Stimulated activated CD4-positive, alpha-beta T cell treated with anti-CD3 and anti-CD28 coated beads, TNF-alpha, amount 100 ng/mL, for 1 hour (primary cell): ENCODE measurements around the gene CD247.

Source experiments
- DNase-seq, 3 donors: peaks; one replicate each; pipeline ENCODE4 v3.0.0-alpha.2; 2020; ENCODE audit warnings: low read depth in 3 of 3, low spot score in 1 of 3

The CD247 gene

GRCh38 chr1:167489571-167490340 lies 28.6 kb downstream of the CD247 start:
- peak in 1 of 3 donors; percentile 33 for DNase-seq

- no peak for DNase-seq
Observed at GRCh38 chr1:167488786-167489185, 29.5 kb downstream of the CD247 start.

- no peak for DNase-seq
Observed at GRCh38 chr1:167487614-167488013, 30.7 kb downstream of the CD247 start.

GRCh38 chr1:167486090-167486824 lies 32.1 kb downstream of the CD247 start:
- no peak for DNase-seq

DNA sequence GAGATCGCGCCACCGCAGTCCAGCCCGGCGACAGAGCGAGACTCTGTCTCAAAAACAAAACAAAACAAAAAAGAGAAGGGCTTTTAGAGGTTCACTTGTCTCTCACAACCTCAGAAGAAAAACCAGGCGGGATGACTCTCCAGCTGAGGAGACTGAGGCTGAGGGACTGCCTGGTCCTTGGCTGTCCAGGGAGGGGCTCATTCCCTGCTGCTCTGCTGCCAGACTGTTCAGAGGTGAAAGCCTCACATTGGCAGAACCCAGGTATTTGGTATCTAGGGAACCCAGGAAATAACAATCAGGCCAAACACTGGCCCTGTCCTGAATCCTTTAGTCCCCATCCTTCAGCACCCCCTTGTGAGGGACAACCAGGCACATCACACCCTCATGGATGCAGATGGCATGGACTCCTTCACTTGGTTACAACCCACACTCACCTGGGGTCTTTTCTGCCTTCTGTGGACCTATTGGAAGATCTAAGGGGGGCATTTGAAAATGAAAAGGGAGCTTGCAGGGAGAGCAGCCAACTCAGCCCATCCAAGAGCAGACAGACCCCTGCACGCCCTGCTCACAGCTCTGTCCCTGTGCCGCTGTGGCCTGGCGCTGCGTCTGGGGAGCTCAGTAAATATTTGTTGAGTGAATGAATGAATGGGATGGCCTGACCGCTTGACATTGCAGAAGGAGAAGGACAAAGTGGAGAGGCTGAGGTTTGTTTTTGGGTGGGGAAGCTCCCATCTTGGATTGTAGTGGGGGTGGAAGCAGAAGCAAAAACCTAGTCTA lies 33.4 kb downstream of the CD247 start:
- DNase-seq, result no peak

- no peak for DNase-seq
Observed at GRCh38 chr1:167483790-167484189, 34.5 kb downstream of the CD247 start.

- DNase-seq, result no peak
Observed at GRCh38 chr1:167482184-167482583, 36.1 kb downstream of the CD247 start.

GRCh38 chr1:167479331-167479979 lies 38.9 kb downstream of the CD247 start:
- no peak for DNase-seq

GRCh38 chr1:167477986-167478385 lies 40.3 kb downstream of the CD247 start:
- no peak for DNase-seq

GRCh38 chr1:167476061-167476460 lies 42.3 kb downstream of the CD247 start:
- DNase-seq, result no peak

- DNase-seq, result no peak
Observed at GRCh38 chr1:167474191-167474641, 44.1 kb downstream of the CD247 start.

DNA sequence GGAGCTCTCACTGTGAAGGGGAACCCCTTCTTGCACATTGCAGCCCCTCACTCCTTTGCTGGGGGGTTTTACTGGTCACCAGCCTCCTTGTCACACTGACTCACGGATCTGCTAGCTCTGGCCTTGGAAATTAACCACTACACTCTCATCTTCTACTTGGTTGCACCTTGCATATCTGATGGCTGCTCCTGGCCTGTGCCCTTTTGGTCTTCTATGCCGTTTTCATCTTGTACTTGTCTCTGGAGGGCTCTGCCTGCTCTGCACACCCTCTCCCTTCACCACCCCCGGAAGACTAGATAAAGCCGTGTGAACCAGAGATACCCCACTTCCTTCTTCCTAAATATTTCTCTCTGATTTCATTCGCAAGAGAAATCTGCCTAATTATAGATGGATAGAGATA lies 44.6 kb downstream of the CD247 start:
- DNase-seq, result no peak

DNA sequence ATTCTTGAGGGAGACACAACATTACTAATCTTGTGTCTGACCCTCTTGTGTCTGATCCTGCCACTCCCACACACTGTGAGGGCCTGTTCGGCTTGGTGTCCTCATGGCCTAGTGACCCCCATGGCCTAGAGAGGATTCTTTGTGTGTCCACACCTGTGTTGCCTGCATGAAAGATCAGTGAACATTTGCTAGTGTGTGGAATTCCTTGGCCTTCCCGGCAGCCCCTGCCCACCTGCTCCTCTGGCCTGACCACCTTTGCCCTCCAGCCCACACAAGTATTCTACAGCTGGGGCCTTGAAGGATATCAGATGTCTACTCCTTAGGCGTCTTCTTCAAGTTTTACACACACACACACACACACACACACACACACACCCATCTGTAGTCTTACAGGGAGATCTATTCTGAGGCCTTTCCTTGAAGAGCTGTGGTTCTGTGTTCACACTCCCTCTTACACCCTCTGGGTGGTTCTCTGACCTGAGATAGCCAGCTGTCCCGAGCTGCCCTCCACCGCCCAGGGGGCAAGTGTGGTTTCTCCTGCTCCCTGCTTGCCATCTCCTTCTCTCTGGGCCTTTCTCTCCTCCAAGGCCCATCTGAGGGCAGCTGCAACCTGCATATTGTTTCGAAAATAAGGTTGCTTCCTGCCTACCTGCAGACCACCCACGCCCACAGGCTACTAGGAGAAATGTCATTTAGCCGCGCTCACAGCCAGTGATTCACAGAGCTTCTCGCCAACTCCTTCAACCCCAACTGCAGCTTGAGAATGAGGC lies 45.4 kb downstream of the CD247 start:
- DNase-seq, result no peak

DNA sequence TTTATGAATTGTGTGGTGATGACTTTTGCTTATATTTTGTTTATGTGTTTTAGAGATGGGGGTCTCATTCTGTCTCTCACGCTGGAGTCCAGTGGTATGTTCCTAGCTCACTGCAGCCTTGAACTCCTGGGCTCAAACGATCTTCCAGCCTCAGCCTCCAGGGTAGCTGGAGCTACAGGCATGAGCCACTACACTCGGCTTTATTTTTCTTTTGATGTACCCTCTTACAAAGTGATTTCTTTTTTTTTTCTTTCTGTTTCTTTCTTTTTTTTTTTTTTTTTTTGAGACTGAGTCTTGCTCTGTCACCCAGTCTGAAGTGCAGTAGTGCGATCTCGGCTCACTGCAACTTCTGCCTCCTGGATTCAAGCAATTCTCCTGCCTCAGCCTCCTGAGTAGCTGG lies 46.8 kb downstream of the CD247 start:
- DNase-seq, result no peak

- no peak for DNase-seq
Observed at GRCh38 chr1:167469280-167469965, 48.9 kb downstream of the CD247 start.

DNA sequence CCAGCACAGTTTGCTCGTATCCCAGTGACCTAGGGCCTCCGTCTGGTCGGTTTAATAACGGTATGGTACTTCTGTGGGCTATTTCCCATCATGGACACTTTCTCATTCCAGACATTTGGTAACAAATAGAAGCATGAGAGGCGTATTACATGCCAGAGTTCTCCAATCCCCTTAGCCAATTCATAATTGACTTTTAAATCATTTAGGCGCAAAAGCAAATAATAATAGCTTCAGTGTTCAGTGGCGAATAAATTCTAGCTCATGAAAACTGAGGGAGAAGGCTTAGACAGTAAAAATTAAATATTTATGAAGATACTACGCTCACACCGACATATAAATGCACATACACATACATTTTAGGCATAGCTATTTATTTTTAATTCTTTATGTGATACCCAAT lies 50.6 kb downstream of the CD247 start:
- no peak for DNase-seq

DNA sequence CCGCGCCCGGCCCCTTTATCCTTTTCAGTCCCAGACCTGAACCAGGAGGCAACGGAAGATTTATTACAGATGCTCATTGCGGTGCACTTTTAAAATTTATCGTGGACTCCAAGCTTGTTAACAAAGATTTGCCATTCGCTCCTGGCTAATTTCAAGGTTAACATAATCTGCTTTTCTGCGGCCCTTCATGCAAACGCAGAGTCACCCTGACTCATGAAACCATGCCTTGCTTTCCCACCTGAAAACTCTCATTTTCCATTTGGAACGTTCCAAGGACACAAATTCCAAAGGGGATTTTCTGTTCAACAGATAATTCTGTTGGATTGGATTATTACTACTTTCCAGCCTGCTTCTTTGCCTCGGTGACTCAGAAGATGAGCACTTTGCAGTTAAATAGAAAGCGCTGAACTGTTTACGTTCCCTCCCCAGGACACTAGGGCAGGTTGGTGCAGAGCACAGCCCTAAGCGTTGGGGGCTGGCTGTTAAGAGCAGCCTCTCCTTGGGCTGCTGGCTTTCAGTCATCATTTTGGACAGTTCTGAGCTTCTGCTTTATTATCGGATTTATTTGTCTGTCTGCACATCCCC lies 51.1 kb downstream of the CD247 start:
- DNase-seq, result no peak

GRCh38 chr1:167465743-167466142 lies 52.6 kb downstream of the CD247 start:
- no peak for DNase-seq

DNA sequence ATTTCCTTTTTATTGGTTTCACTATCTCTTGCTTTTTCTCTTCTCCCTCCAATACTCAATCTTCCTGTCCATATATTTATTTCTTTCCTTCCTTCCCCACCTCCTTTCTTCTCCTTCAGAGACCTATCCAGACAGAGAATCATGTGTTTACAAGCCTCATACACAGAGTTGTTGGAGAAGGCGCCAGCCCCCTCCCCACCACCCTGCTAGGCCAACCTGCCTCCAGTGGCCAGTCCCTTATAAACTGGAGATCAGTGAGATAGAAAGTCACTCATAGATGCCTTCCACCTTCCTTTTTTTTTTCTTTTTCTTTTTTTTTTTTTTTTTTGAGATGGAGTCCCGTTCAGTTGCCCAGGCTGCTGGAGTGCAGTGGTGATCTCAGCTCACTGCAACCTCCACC lies 53.3 kb downstream of the CD247 start:
- DNase-seq, result no peak
